ENCODE results near the gene WDR27. TPM values are rescaled to one million over a fixed set of nuclear protein-coding genes. Genes with fewer than 3 reads are reported as not detected.
"Not testable (repeated sequence)": the region's sequence is repeated elsewhere in the genome, so short reads cannot be mapped to it uniquely, and the experiment has no call there.

WDR27 gene
- total RNA-seq, 1 donor from 2014 or later = 24.0 TPM

DNA sequence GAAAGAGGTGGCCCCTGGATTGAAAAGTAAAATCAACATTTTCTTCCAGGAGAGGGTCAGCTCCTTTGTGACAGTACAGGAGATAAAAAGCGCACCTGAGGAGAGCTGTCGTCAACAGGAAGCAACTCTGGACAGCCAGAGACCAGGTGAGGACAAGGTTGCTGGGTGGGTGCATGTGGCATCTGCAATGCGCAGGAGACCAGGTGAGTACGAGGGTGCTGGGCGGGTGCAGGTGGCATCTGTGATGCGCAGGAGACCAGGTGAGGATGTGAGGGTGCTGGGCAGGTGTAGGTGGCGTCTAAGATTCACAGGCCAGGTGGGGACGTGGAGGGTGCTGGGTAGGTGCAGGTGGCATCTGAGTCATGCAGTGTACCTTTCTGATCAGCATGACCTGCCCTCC, 38.4 kb downstream of the WDR27 start:
- no peak for DNase-seq (ENCODE audit: low read depth, low spot score)

- no peak for DNase-seq (ENCODE audit: low read depth, low spot score)
Observed at GRCh38 chr6:169661391-169661756, 40.5 kb downstream of the WDR27 start.

- DNase-seq (ENCODE audit: low read depth, low spot score) = no peak
Observed at GRCh38 chr6:169660751-169661390, 41.0 kb downstream of the WDR27 start.

DNA sequence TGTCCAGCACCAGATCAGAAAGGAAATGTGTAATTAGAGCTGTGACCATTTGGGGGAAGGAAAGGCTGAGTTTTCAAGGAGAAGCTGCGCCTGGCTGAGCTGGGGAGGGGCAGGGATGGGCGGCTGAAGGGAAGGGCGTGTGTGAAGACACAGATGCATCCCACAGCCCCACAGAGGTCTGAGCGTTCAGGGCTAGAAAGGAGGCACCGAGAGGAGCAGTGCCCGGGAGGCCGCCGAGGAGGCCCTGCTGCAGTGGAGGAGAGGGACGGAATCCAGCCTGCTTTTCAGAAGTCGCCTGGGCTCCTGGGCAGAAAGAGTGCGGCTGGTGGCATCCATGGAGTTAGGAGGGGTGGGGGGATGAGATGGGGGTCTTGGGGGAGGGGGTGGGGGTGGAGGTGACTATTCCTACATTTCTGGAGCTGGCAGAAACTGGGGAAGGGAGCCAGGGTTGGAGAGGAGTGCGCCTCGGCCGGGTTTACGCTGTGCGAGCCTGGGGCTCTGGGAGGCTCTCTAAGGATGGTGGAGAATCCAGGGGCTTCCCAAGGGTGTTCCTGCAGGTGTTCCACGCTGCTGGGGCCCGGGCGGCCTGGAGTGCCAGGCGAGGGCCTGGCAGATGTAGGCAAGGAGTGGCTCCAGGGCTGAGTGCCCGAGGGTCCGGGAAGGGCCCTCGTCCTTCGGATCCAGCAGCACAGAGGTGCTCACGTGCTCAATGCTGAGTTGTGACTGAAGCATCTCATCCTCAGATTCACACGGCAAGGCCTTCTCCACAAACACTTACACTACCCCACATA, 41.8 kb downstream of the WDR27 start:
- no peak for DNase-seq (ENCODE audit: low read depth, low spot score)

DNA sequence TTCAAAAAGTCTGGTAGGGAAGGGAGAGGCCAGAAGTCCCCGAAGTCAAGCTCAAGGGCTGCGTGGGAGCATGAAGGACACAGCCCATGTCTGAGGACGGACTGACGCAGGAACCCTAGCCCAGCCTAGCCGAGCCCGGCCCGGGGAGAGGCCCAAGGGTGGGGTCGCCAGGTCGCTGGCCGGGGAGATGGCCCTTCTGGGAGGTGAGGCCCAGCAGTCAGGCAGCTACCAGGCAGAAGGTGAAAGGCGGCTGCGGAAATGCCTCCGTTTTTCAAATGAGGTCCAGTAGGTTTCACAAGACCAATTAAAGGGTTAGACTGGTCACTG, 44.6 kb downstream of the WDR27 start:
- no peak for DNase-seq (ENCODE audit: low read depth, low spot score)

DNA sequence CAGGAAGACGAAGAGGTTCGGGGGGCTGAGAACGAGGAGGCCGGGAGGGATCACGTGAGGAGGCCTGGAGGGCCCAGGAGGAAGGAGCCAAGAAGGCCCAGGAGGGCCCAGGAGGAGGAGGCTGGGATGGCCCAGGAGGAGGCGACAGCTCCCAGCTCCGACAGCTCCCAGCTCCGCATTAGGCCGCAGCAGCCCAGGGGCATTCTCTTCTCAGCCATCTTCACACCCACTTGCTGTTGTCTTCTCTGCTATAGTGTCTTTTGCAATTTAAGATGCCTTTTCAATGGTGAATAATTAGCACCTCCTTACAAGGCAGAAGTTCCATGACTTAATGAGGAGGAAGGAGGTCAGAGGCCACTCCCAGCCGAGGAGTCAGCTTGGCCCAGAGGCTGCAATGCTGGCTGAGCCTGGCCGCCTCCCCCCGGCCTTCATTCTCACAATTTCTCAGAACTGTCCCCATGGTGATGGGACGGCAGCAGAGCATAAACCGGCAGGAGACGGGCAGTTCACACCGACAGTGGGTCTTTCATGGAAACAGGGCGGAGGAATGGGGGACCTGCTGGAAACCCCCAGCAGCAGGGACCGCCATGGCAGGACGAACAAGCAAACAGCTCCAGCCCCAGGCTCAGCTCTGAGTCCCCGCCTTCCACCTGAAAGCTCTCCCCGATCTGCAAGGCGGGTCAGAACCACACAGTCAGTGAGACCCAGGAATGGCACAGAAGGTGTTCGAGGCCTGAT, 45.1 kb downstream of the WDR27 start:
- no peak for DNase-seq (ENCODE audit: low read depth, low spot score)

- peak; percentile 32 for DNase-seq (ENCODE audit: low read depth, low spot score)
Observed at GRCh38 chr6:169654598-169655391, 47.0 kb downstream of the WDR27 start.

- no peak for DNase-seq (ENCODE audit: low read depth, low spot score)
Observed at GRCh38 chr6:169653691-169654090, 48.1 kb downstream of the WDR27 start.

GRCh38 chr6:169652896-169653295, 48.9 kb downstream of the WDR27 start:
- DNase-seq (ENCODE audit: low read depth, low spot score) = no peak

DNA sequence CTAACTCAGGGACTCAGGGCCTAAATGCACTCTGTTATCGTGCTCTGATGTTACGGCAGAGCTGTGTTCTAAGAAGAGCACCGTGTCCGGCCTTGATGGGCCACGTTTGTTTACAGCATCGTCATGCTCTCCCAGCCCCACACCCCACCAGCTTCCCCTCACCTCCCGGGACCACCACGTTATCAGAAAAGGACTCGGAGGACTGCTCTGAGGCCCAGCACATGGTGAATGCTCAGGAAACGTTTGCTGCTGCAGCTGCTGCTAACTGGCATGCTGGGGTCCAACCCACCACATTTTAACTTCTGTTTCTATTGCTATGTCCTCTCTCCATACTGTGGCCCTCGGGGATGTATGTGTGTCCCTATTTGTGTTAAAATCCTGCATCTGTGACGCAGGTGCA, 50.3 kb downstream of the WDR27 start:
- no peak for DNase-seq (ENCODE audit: low read depth, low spot score)

DNA sequence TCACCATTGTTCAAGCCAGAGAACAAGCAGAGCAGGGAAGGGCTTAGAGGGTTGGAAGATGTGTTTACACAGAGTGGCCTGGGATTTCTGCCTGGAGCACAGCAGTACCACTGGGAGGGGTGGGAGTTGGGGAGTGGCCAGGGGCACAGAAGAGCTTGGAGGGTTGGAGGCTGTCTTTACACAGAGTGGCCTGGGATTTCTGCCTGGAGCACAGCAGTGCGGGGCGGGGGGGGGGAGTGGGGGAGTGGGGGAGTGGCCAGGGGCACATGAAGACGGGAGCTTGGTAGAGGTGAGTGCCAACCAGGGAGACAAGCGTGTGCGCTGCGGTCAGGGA, 50.9 kb downstream of the WDR27 start:
- no peak for DNase-seq (ENCODE audit: low read depth, low spot score)

DNA sequence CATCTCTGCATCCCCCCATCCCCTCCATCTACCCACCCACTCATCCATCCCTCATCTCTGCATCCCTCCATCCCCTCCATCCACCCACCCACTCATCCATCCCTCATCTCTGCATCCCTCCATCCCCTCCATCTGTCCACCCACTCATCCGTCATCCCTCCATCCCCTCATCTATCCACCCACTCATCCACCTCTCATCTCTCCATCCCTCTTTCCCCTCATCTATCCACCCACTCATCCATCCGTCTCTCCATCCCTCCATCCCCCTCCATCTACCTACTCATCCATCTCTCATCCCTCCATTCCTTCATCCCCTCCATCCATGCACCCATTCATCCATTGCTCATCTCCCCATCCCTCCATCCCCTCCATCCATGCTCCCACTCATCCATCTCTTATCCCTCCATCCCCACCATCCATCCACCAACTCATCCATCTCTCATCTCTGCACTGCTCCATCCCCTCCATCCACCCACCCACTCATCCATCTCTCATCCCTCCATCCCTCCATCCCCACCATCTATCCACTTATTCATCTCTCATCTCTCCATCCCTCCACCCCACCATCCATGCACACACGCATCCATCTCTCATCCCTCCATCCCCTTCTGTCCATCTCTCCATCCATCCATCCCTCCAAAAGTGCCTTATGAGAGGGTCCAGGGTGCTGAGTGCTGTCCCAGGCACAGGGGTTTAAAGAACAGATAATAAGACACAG, 51.4 kb downstream of the WDR27 start:
- DNase-seq (ENCODE audit: low read depth, low spot score) = no peak

DNA sequence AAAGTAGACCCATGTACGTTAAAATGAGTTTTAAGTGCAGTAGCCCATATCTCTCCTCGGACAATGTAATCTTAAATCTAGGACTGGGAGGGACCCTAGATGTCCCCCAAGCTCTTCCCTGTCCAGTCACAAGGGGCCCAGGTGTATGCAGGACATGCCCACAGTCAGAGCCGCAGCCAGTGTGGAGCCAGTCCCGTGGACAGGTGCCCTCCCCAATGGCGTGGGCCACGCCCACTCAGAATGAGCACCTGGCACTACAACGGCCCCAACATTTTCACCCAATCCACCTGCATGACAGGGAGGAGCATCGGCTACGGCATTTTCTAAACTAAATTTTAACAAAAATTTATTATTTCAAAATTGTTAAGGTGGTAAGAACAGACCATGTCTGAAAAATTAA, 53.2 kb downstream of the WDR27 start:
- no peak for DNase-seq (ENCODE audit: low read depth, low spot score)

- no peak for DNase-seq (ENCODE audit: low read depth, low spot score)
Observed at GRCh38 chr6:169648092-169648491, 53.7 kb downstream of the WDR27 start.

DNA sequence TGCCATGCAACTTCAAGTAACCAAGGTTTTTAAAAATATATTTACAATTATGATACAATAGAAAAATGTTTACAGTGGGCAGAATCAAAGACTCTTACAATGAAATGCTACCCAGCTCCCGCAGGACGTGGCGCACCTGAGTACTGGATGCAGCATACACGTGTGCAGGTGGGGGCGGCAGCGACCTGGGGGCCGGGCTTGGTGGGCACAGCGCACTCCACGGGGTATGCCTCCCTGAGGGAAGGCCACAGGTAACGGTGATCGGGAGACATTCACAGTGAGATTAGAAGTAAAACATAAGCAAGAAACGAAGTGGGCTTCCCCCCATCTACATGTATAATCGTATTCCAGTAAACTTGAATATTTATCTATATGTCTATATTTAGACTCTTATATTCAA, 54.2 kb downstream of the WDR27 start:
- no peak for DNase-seq (ENCODE audit: low read depth, low spot score)

GRCh38 chr6:169646906-169647567, 54.8 kb downstream of the WDR27 start:
- DNase-seq (ENCODE audit: low read depth, low spot score) = no peak

- not testable (repeated sequence) for DNase-seq (ENCODE audit: low read depth, low spot score)
Observed at GRCh38 chr6:169645459-169645858, 56.4 kb downstream of the WDR27 start.

DNA sequence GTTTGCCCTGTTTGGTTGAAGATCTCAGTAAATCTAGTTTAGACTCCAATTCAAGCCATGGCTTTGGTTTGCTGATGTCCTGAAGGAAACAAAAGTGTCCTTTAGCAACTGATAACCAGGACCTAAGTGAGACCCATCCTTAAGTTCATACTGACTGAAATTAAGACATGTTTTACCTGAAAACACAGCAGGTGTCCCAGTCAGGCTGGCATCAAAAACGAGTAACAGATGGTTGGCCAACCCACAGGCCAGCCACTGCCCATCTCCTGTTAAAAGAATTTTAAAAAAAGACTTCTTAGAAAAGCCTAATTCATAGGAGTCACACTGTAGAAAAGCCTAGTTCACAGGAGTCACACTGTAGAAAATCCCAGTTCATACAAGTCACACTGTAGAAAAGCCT, 58.3 kb downstream of the WDR27 start:
- no peak for DNase-seq (ENCODE audit: low read depth, low spot score)

DNA sequence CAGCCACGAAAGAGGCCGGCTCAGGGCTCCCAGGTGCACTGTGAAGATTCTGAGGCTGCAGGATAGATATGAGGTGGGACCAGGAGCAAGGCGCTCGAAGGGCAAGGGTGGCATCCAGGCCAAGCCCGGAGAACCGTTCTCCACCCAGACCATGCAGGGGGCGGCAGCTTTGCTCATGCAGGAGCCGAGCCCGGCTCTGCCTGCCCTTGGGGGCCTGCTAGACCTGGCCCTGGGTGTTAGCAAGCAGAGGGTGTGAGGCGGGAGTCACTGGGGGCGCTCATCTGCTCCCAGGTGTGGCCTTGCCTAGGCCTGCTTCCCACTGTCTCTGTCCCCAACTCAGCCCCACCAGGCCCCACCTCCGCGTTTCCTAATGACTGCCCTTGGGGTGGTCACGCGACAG, 59.4 kb downstream of the WDR27 start:
- no peak for DNase-seq (ENCODE audit: low read depth, low spot score)

DNA sequence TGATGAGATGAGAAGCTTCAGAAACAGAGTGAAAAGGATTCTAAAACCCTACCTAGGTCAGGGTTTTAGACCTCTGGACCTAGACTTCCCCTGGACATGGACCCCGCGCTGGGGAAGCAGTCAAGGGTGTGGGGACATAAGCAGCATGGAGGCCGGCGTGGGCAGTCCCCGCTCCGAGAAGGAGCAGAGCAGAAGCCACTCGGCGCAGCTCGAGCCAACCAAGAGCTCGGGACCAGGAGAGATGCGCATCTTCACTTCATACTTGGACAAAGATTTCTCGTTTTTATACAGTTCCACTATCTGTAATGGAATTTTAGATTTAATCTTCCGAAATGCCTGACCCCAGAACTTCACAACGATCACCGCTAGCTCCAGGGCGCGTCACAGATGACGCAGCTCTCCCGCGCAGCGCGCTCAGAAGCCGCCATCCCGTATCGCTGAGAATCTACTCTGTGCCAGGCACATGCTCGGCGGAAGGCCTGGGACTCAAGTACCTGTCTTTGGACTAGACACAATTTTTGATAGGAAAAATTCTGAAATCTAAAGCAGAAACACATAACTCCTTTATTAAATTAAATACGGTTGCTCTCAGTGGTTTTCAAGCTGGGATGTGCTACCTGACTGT, 60.3 kb downstream of the WDR27 start:
- no peak for DNase-seq (ENCODE audit: low read depth, low spot score)

Data from pulmonary artery endothelial cell (primary cell).